Measurements from ENCODE around the gene STX8. TPM values are rescaled to one million over a fixed set of nuclear protein-coding genes. Genes with fewer than 3 reads are reported as not detected.

Gene STX8
- total and polyA plus RNA-seq, 9 of the 15 experiments (the other 6 are each of a cell fraction or from before 2014, with no cell fraction given): 14.6 to 42.5 (median 22.1) TPM

GRCh38 chr17:9612006-9612405, 36.4 kb upstream of the STX8 start:
- Histone ChIP-seq H3K9me1 (ENCODE audit: control insufficient read depth, insufficient read depth, low read length) (no peaks in the 10 kb centered on the region), H3K27me3 (ENCODE audit: control insufficient read depth in 2 of 2, insufficient read depth in 2 of 2, low read length in 2 of 2) (no peaks in the 10 kb centered on the region), H3K36me3 (ENCODE audit: control insufficient read depth, insufficient read depth, low read length) (no peaks in the 10 kb centered on the region), H2AFZ (ENCODE audit: low read depth, low read length) (no peak overlapping the region), H3K4me3 (no peak overlapping the region), H3K9me3 (replicated peaks; ENCODE audit: control insufficient read depth, insufficient read depth, low read depth, low read length) (no peaks in the 10 kb centered on the region), H3K9ac (ENCODE audit: insufficient read depth in 1 of 2, low read depth in 2 of 2, low read length in 2 of 2) (no peak overlapping the region), H3K4me2 (ENCODE audit: insufficient read depth, low read length) (no peak overlapping the region), H3K4me1 (replicated peaks in 1 of 2; ENCODE audit: control insufficient read depth in 2 of 2, insufficient read depth in 2 of 2, low read length in 2 of 2) (no peaks in the 10 kb centered on the region), H4K20me1 (replicated peaks; ENCODE audit: control insufficient read depth, insufficient read depth, low read length) (no peaks in the 10 kb centered on the region), H3K79me2 (ENCODE audit: control insufficient read depth, insufficient read depth, low read length) (no peaks in the 10 kb centered on the region), H3K27ac (ENCODE audit: extremely low read depth, low read depth, low read length) (no peak overlapping the region)
- ATAC-seq: no peak
- no peak for FAIRE-seq
- TF ChIP-seq RBM22 (IDR thresholded peaks at IDR 0.05; ENCODE audit: low read depth, low read length, poor library complexity, severe bottlenecking): no peak
- no peak for TF ChIP-seq ZMIZ1 (IDR thresholded peaks at IDR 0.05; ENCODE audit: low read depth in 2 of 2, low read length in 2 of 2)
- no peak for TF ChIP-seq CEBPG (CRISPR knock-in tag; IDR thresholded peaks at IDR 0.05)
- TF ChIP-seq CEBPG (tag; conservative IDR thresholded peaks at IDR 0.05 in 1 of 2, IDR thresholded peaks at IDR 0.05 in 1 of 2): peak in 1 of 2 experiments; percentile 39; a peak in 1 of 4 replicates
- no peak for TF ChIP-seq BRF2 (IDR thresholded peaks at IDR 0.05; ENCODE audit: borderline replicate concordance, insufficient read depth, insufficient read length)
- TF ChIP-seq SMARCB1 (IDR thresholded peaks at IDR 0.05; ENCODE audit: insufficient read length, low read depth): no peak
- TF ChIP-seq CEBPB (tag; IDR thresholded peaks at IDR 0.05): peak; percentile 27; the same call in 1 of the 2 replicates
- no peak for TF ChIP-seq KLF6 (CRISPR knock-in tag; IDR thresholded peaks at IDR 0.05; ENCODE audit: borderline replicate concordance)
- TF ChIP-seq MED1 (CRISPR knock-in tag; IDR thresholded peaks at IDR 0.05; ENCODE audit: borderline replicate concordance): no peak
- 1% methylated on average over 9 of the region's 9 CpGs for WGBS (ENCODE audit: insufficient coverage, low coverage, missing lambda C conversion rate)
- POLR2A ChIA-PET: no interaction called here
- BruUV-seq (replicated peaks): no TSS peak
- DNase-seq (ENCODE audit: extremely low read depth in 1 of 4, low spot score in 3 of 4): no peak
- in situ Hi-C loops (cut with MboI) (no loop called here), intact Hi-C loops (cut with micrococcal nuclease) (no loop called here)
- CTCF ChIA-PET (ENCODE audit: low intra/inter-chr PET ratio): no interaction called here
